ENCODE results near the gene AP4M1.

The AP4M1 gene

DNA sequence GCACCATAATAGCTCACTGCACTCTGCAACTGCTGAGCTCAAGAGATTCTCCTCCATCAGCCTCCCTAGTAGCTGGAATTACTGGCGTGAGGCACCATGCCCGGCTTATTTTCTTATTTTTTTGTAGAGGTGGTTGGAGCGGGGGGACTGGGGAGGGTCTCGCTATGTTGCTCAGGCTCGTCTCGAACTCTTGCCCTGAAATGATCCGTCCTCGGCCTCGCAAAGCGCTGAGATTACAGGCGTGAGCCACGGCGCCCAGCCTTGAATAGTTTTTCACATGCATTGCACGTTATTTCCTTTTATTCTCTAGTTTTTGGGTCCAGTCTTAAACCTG is 46.7 kb downstream of the AP4M1 start:
- Histone ChIP-seq H3K9me3 (ENCODE audit: control insufficient read depth, insufficient read depth, low read length) (no peaks in the 10 kb centered on the region), H3K36me3 (ENCODE audit: control insufficient read depth, insufficient read depth, low read length) (peaks cover 2% of the 10 kb centered on the region), H3K27me3 (ENCODE audit: control insufficient read depth, insufficient read depth, low read length) (no peaks in the 10 kb centered on the region), H3K9ac (ENCODE audit: low read depth, low read length) (peak overlapping the region; percentile 37), H3K4me1 (ENCODE audit: control insufficient read depth, insufficient read depth, low read length) (peaks cover 8% of the 10 kb centered on the region), H3K4me3 (ENCODE audit: low read depth, low read length) (peak overlapping the region; percentile 40)

DNA sequence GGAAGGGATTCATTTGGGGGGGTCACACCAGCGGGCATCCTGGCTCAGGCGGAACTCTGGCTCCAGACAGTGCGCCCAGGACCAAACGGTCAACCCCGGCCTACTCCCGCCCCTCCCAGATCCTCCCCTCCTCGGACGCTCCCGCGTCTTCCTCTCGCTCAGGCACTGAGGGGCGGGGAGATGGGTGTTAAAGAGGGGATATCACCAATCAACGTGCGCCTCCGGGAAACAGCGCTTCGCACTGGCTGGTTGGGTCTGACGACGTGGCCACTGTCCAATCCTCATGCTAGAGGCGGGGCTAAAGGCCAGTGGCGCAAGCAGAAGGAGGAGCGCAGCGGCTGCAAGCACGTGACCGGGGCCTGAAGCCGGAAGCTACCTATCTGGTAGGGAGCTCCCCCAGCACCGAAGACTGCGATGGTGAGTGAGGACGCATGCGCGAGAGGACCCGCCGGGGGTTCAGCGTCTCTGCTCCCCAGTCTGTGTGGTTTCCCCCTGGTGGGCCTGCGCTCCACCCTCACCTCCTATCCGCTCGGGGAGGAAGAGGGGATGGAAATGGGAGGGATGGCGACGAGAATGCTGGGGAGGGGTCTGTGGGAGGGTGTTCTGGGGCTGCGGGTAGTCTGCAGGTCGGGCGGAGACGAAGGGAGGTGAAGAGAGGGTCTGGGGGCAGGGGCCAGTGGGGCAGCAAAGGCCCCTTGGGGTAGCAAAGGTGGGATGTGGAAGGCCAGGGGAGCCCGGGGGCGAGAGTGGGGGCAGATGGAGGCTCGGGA is 47.3 kb downstream of the AP4M1 start, which contains the start of gene LAMTOR4:
LAMTOR4 (plus strand) TSS at position 360 of the 770 bp plus-strand sequence; CDS start at position 415, 55 bp downstream.
- Histone ChIP-seq H3K9me3 (ENCODE audit: control insufficient read depth, insufficient read depth, low read length) (no peaks in the 10 kb centered on the region), H3K4me3 (ENCODE audit: low read depth, low read length) (peak within 1 kb of the TSS; percentile 98), H3K4me1 (ENCODE audit: control insufficient read depth, insufficient read depth, low read length) (peaks cover 8% of the 10 kb centered on the region), H3K36me3 (ENCODE audit: control insufficient read depth, insufficient read depth, low read length) (peaks cover 7% of the 10 kb centered on the region), H3K27me3 (ENCODE audit: control insufficient read depth, insufficient read depth, low read length) (no peaks in the 10 kb centered on the region), H3K9ac (ENCODE audit: low read depth, low read length) (peak within 1 kb of the TSS; percentile 84)

DNA sequence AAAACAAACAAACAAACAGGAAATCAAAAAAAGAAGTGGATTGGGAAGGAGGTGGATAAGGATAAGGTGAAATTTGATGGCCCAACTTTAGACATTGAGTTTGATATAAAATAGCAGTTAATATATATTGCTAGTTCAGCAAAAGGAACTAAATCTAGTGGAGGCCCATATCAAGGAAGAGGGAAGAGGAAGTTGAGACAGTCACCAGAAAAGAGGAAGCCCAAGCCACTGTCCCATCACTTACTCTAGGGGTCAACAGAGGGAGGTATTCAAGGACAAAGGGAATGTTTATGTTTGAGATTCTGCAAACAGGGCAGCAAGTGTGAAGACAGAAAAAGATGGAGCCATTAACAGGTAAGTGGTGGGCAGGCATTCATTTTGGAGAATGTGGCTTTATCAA is 51.0 kb downstream of the AP4M1 start:
- H3K9ac ChIP-seq (ENCODE audit: low read depth, low read length): no peak overlapping the region
- peaks cover 10% of the 10 kb centered on the region for H3K4me1 ChIP-seq (ENCODE audit: control insufficient read depth, insufficient read depth, low read length)
- H3K36me3 ChIP-seq (ENCODE audit: control insufficient read depth, insufficient read depth, low read length): peaks cover 40% of the 10 kb centered on the region
- no peaks in the 10 kb centered on the region for H3K9me3 ChIP-seq (ENCODE audit: control insufficient read depth, insufficient read depth, low read length)
- H3K27me3 ChIP-seq (ENCODE audit: control insufficient read depth, insufficient read depth, low read length): no peaks in the 10 kb centered on the region
- H3K4me3 ChIP-seq (ENCODE audit: low read depth, low read length): no peak overlapping the region

- no peaks in the 10 kb centered on the region for H3K27me3 ChIP-seq (ENCODE audit: control insufficient read depth, insufficient read depth, low read length)
- no peak overlapping the region for H3K4me3 ChIP-seq (ENCODE audit: low read depth, low read length)
- H3K36me3 ChIP-seq (ENCODE audit: control insufficient read depth, insufficient read depth, low read length): peaks cover 40% of the 10 kb centered on the region
- no peak overlapping the region for H3K9ac ChIP-seq (ENCODE audit: low read depth, low read length)
- no peaks in the 10 kb centered on the region for H3K9me3 ChIP-seq (ENCODE audit: control insufficient read depth, insufficient read depth, low read length)
- H3K4me1 ChIP-seq (ENCODE audit: control insufficient read depth, insufficient read depth, low read length): peaks cover 10% of the 10 kb centered on the region
Measured at GRCh38 chr7:100152937-100153666, 51.7 kb downstream of the AP4M1 start.

- Histone ChIP-seq H3K36me3 (ENCODE audit: control insufficient read depth, insufficient read depth, low read length) (peaks cover 40% of the 10 kb centered on the region), H3K4me3 (ENCODE audit: low read depth, low read length) (no peak overlapping the region), H3K9ac (ENCODE audit: low read depth, low read length) (no peak overlapping the region), H3K4me1 (ENCODE audit: control insufficient read depth, insufficient read depth, low read length) (peaks cover 8% of the 10 kb centered on the region), H3K9me3 (ENCODE audit: control insufficient read depth, insufficient read depth, low read length) (no peaks in the 10 kb centered on the region), H3K27me3 (ENCODE audit: control insufficient read depth, insufficient read depth, low read length) (no peaks in the 10 kb centered on the region)
Measured at GRCh38 chr7:100153708-100154535, 52.5 kb downstream of the AP4M1 start.

DNA sequence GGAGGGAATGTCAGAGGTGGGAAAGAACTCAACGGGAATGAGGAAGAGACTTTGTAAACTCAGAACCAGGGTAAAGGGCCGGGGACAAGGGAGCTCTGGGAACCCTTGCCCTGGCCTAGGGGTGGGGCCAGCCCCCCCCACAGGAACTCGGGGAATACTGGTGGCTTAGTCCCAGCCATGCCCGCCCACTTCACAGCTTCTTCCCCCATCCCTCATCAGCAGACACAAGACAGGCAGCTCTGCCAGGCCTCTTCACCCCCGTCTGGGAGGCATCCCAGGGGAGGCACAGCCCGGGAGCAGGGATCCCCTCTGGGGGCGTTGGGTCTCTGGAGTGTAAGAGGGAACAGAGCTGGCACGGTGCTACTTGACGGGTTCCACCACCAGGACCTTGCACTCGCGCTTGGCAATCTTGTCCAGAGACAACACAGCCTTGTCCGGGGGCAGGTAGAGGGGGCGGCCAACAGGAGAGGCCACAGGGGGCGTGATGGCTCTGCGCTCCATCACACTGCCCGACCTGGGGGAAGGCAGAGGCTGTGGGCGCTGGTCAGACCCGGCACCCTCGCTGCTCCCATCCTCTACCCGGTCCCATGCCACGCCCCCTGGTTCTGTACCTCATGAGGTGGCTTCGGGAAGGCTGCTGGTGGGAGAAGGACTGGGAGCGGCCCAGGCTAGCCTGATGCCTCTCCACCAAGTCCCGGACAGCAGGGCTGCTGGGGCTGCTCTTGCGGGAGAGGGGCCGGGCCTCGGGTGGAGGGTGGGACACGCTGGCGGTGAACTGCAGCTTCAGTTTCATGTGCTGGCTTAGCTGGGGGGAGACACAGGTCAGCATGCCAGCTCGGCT is 53.4 kb downstream of the AP4M1 start:
- Histone ChIP-seq H3K9ac (ENCODE audit: low read depth, low read length) (no peak overlapping the region), H3K36me3 (ENCODE audit: control insufficient read depth, insufficient read depth, low read length) (peaks cover 40% of the 10 kb centered on the region), H3K27me3 (ENCODE audit: control insufficient read depth, insufficient read depth, low read length) (no peaks in the 10 kb centered on the region), H3K4me3 (ENCODE audit: low read depth, low read length) (no peak overlapping the region), H3K9me3 (ENCODE audit: control insufficient read depth, insufficient read depth, low read length) (no peaks in the 10 kb centered on the region), H3K4me1 (ENCODE audit: control insufficient read depth, insufficient read depth, low read length) (peaks cover 8% of the 10 kb centered on the region)

GRCh38 chr7:100155553-100156317 is 54.3 kb downstream of the AP4M1 start:
- H3K27me3 ChIP-seq (ENCODE audit: control insufficient read depth, insufficient read depth, low read length): no peaks in the 10 kb centered on the region
- H3K4me1 ChIP-seq (ENCODE audit: control insufficient read depth, insufficient read depth, low read length): peaks cover 8% of the 10 kb centered on the region
- peaks cover 40% of the 10 kb centered on the region for H3K36me3 ChIP-seq (ENCODE audit: control insufficient read depth, insufficient read depth, low read length)
- no peaks in the 10 kb centered on the region for H3K9me3 ChIP-seq (ENCODE audit: control insufficient read depth, insufficient read depth, low read length)
- no peak overlapping the region for H3K4me3 ChIP-seq (ENCODE audit: low read depth, low read length)
- no peak overlapping the region for H3K9ac ChIP-seq (ENCODE audit: low read depth, low read length)

DNA sequence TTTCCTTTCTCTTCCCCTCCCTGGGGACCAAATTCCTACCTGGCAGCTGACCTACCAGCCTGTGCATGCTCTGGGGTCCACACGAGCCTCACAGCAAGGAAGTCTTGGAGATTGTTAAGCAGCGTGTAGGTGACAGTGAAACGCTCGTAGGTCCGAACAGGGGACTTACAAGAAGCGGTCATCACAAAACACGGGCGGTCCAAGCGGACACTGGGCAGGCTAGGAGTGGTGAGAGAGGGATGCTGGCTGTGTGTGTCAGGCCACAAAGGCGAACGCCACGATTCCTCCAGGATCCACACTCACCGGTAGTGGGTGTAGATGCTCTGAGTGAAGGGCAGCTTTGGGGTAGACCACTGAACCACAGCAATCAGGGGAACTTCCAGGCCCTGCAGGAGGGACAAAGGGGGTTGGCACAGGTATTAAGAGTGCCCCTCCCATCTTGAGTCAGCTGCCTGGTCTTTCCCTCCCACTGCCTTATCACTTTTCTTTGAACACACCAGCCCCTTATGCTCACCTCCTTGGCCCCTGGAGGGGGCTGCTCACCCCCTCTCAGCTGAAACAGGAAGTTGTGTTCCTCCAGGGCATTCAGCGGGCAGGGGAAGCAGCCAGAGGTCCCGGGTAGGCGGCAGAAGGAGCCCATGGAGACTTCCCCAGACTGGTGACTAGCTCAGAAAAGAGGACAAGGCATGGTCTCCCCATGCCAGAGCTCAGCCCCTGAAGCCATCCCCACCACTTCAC is 55.1 kb downstream of the AP4M1 start:
- Histone ChIP-seq H3K36me3 (ENCODE audit: control insufficient read depth, insufficient read depth, low read length) (peaks cover 40% of the 10 kb centered on the region), H3K4me3 (ENCODE audit: low read depth, low read length) (peak overlapping the region; percentile 42), H3K4me1 (ENCODE audit: control insufficient read depth, insufficient read depth, low read length) (peaks cover 8% of the 10 kb centered on the region), H3K9me3 (ENCODE audit: control insufficient read depth, insufficient read depth, low read length) (no peaks in the 10 kb centered on the region), H3K27me3 (ENCODE audit: control insufficient read depth, insufficient read depth, low read length) (no peaks in the 10 kb centered on the region), H3K9ac (ENCODE audit: low read depth, low read length) (no peak overlapping the region)

DNA sequence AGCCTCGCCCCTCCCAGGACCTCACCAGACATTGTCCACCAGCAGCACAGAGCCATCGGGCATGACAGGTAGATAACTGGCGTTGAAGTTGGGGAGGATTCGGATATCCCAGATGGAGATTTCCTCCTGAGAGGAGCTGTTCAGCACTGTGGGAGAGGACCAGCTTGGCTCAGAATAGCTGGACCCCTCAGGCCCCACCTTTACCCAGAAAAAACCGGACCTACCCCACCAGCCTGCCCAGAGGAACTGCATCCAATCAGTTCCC is 55.6 kb downstream of the AP4M1 start:
- Histone ChIP-seq H3K4me3 (ENCODE audit: low read depth, low read length) (peak overlapping the region; percentile 42), H3K9me3 (ENCODE audit: control insufficient read depth, insufficient read depth, low read length) (no peaks in the 10 kb centered on the region), H3K36me3 (ENCODE audit: control insufficient read depth, insufficient read depth, low read length) (peaks cover 40% of the 10 kb centered on the region), H3K4me1 (ENCODE audit: control insufficient read depth, insufficient read depth, low read length) (peaks cover 8% of the 10 kb centered on the region), H3K27me3 (ENCODE audit: control insufficient read depth, insufficient read depth, low read length) (no peaks in the 10 kb centered on the region), H3K9ac (ENCODE audit: low read depth, low read length) (no peak overlapping the region)
